Tibial artery (tissue), 4 donors: ENCODE results near the gene KAT6B.
"Not testable (repeated sequence)": the region's sequence is repeated elsewhere in the genome, so short reads cannot be mapped to it uniquely, and the experiment has no call there.

Experiments used
- DNase-seq, 2 donors: peaks; one replicate each; pipeline ENCODE4 v3.0.0-alpha.2; 2019
- H3K27ac ChIP-seq, 2 donors: fragments of 200-600 bp; sonication (generic) in 1 of 2; 1 replicate in 1 of 2; 2 replicates in 1 of 2; pipeline ENCODE4 v1.5.1; 2018 to 2019; ENCODE audit warnings: mild to moderate bottlenecking in 1 of 2
- H3K27me3 ChIP-seq, 2 donors: fragments of 200-600 bp; sonication (generic) in 1 of 2; one replicate each; pipeline versions ENCODE4 v1.5.1 to v1.6.0; 2016 to 2019
- H3K36me3 ChIP-seq, 3 donors: fragments of 200-600 bp; sonication (generic) in 2 of 3; one replicate each; pipeline ENCODE4 v1.5.1; 2016 to 2019; ENCODE audit warnings: mild to moderate bottlenecking in 2 of 3
- H3K4me1 ChIP-seq, 4 donors: fragments of 200-600 bp; sonication (generic) in 2 of 4; 1 replicate in 3 of 4; 2 replicates in 1 of 4; pipeline ENCODE4 v1.5.1; 2016 to 2019
- H3K4me3 ChIP-seq, 2 donors: fragments of 200-600 bp; sonication (generic) in 1 of 2; 1 replicate in 1 of 2; 2 replicates in 1 of 2; pipeline ENCODE4 v1.5.1; 2018 to 2019; ENCODE audit warnings: mild to moderate bottlenecking in 2 of 2
- H3K9me3 ChIP-seq, 3 donors: fragments of 200-600 bp; sonication (generic) in 1 of 3; one replicate each; pipeline ENCODE4 v1.5.1; 2016 to 2019
- intact Hi-C: fragments of 100-400 bp; cut with DNase I; formaldehyde crosslinking; loops from one replicate; pipeline ENCODE4 v1.15.0; 2023; ENCODE audit warnings: low total_unique reads
- TF ChIP-seq, protein P1 (sequence below), 2 experiments: fragments of 200-600 bp in 1 of 2; fragments of 450-650 bp in 1 of 2; IDR thresholded peaks; one replicate each; pipeline ENCODE4 v1.5.1; 2017 to 2019; ENCODE audit warnings: antibody characterized with exemption in 2 of 2, mild to moderate bottlenecking in 1 of 2, moderate library complexity in 1 of 2

KAT6B gene

GRCh38 chr10:75048669-75049098 is 222.3 kb downstream of the KAT6B start:
- no peak overlapping the region for H3K27ac ChIP-seq
- no peaks in the 10 kb centered on the region for H3K36me3 ChIP-seq
- TF ChIP-seq, protein P1, sequence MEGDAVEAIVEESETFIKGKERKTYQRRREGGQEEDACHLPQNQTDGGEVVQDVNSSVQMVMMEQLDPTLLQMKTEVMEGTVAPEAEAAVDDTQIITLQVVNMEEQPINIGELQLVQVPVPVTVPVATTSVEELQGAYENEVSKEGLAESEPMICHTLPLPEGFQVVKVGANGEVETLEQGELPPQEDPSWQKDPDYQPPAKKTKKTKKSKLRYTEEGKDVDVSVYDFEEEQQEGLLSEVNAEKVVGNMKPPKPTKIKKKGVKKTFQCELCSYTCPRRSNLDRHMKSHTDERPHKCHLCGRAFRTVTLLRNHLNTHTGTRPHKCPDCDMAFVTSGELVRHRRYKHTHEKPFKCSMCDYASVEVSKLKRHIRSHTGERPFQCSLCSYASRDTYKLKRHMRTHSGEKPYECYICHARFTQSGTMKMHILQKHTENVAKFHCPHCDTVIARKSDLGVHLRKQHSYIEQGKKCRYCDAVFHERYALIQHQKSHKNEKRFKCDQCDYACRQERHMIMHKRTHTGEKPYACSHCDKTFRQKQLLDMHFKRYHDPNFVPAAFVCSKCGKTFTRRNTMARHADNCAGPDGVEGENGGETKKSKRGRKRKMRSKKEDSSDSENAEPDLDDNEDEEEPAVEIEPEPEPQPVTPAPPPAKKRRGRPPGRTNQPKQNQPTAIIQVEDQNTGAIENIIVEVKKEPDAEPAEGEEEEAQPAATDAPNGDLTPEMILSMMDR (IDR thresholded peaks at IDR 0.05) = no peak
- no peaks in the 10 kb centered on the region for H3K9me3 ChIP-seq
- H3K4me3 ChIP-seq = no peak overlapping the region
- H3K27me3 ChIP-seq = peaks cover 0 to 7% of the 10 kb centered on the region in 2 donors
- no peak for DNase-seq
- peaks cover 0 to 3% (median 0%) of the 10 kb centered on the region in 4 donors for H3K4me1 ChIP-seq
- intact Hi-C loops = no loop called here

- Histone ChIP-seq H3K27ac (no peak overlapping the region), H3K27me3 (peaks cover 0 to under 1% of the 10 kb centered on the region in 2 donors), H3K9me3 (no peaks in the 10 kb centered on the region), H3K4me3 (no peak overlapping the region), H3K4me1 (peaks cover 0 to 3% (median 0%) of the 10 kb centered on the region in 4 donors), H3K36me3 (no peaks in the 10 kb centered on the region)
- peak in 1 of 2 donors; percentile 43 for DNase-seq
- TF ChIP-seq, protein P1 (IDR thresholded peaks at IDR 0.05) = no peak
- intact Hi-C loops = no loop called here
These were observed 223.1 kb downstream of the KAT6B start for GRCh38 chr10:75049316-75050148.

DNA sequence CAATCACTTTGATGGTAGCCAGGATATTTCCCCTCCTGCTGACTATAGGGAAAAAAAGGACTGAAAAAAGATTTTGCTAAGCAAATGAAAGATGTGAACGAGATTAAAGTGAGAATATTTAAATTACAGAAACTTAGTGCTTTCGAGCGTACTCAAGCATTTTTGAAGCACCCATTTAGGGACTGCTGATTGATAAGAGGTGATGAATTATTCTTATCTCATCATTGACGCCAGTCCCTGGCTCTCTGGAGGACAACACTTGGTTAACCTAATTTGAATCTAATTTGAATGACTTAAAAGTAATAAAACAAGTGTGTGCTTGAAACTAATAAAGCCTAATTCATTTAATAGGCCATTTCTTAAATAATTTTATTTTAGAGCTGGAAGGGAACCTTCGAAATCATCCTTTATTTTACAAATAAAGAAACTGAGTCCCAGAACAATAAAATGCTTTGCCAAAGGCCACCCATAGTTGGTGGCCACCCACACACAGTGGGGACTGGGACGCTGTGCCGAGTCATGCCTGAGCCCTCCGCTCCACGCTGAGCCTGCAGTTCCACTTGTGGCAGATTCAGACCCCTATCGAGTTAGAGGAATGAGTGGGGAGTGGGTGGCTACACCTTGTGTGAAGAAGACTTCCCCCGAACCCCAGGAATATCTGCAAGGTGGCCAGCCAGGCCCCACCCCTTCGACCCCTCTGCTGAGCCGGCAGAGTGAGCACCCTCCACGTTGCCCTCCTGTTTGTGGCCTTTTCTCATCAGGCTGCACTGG is 223.9 kb downstream of the KAT6B start:
- intact Hi-C loops = no loop called here
- TF ChIP-seq, protein P1 (IDR thresholded peaks at IDR 0.05) = no peak
- no peak for DNase-seq

GRCh38 chr10:75051308-75051707 is 224.9 kb downstream of the KAT6B start:
- H3K27me3 ChIP-seq = no peaks in the 10 kb centered on the region
- H3K4me3 ChIP-seq = no peak overlapping the region
- TF ChIP-seq, protein P1 (IDR thresholded peaks at IDR 0.05) = no peak
- H3K4me1 ChIP-seq = peaks cover 0 to 3% (median 0%) of the 10 kb centered on the region in 4 donors
- H3K36me3 ChIP-seq = no peaks in the 10 kb centered on the region
- intact Hi-C loops = no loop called here
- no peak overlapping the region for H3K27ac ChIP-seq
- peak in 1 of 2 donors; percentile 42 for DNase-seq
- no peaks in the 10 kb centered on the region for H3K9me3 ChIP-seq

More for the DNA sequence above, 223.9 kb downstream of the KAT6B start:
- H3K4me3 ChIP-seq = no peak overlapping the region
- H3K4me1 ChIP-seq = peaks cover 0 to 3% (median 0%) of the 10 kb centered on the region in 4 donors
- H3K27ac ChIP-seq = no peak overlapping the region
- no peaks in the 10 kb centered on the region for H3K9me3 ChIP-seq
- H3K27me3 ChIP-seq = no peaks in the 10 kb centered on the region
- H3K36me3 ChIP-seq = no peaks in the 10 kb centered on the region

- H3K4me3 ChIP-seq, intact Hi-C loops, H3K4me1 ChIP-seq, H3K36me3 ChIP-seq, DNase-seq, H3K9me3 ChIP-seq, H3K27ac ChIP-seq, H3K27me3 ChIP-seq: not testable (repeated sequence)
These were observed 229.6 kb downstream of the KAT6B start for GRCh38 chr10:75055896-75056406.
